NCI-H1105 (cell line): ENCODE data around the gene TMEM245.

ENCODE experiments used
- DNase-seq: peaks from one replicate; lab custom pipeline; 2025; lab: John Stamatoyannopoulos, UW

TMEM245 gene

DNA sequence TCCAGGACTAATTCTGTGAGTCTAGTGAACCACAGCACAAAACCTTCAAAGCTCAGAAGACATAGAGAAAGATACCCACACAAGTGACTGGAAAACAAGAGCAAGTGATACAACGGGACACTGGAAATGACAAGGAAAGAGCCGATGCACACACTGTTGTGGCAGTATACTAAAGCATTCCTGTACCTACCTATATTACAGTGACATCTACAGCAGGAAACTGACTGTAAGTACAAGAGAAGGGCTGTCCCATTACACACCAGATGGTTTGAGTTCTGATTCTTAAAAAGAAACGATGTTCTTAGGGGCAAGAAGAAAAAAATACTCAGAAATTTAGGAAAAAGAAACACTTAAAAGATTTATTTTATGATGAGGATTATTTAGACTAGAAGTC lies 18.5 kb downstream of the TMEM245 start:
- DNase-seq: no peak

DNA sequence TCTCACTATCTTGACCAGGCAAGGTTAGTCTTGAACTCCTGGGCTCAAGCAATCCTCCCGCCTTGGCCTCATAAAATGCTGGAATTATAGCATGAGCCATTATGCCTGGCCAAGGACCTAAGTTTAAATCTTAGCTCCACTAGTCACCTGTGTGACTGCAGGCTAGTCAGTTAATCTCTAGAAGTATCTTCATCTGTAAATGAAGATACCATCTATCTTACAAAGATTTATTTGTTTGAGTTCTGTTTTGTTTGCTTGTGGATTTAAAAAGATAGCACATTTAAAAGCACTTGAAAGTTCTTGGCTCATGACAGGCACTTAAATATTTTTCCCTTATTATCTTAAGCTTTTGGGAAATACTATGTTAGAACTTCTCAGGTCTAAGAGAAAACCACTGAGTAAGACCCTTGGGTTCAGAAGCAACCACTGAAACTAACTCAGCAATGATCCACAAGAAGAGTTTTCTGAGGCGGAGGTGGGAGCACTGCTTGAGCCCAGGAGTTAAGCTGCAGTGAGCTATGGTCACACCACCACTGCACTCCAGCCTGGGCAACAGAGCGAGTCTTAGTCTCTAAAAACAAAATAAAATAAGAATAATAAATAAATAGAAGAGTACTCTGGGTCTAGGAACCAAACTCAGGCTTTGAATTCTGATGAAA lies 19.1 kb downstream of the TMEM245 start:
- no peak for DNase-seq

DNA sequence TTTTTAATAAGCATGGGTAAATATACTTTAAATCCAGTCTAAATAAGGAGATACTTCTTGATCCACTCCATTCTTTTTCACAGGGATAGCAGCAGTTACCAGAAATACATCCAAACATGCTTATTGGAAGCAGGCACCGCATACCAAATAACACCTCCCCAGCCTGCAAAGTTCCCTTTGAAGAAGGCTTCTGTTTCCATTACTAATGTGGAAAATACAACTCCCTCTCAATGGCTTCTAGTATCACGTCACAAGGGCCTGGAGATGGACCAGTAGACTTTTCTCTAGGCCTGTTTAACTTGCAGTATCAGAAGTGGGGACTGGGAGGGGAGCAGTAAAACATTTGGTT lies 20.8 kb downstream of the TMEM245 start:
- no peak for DNase-seq

DNA sequence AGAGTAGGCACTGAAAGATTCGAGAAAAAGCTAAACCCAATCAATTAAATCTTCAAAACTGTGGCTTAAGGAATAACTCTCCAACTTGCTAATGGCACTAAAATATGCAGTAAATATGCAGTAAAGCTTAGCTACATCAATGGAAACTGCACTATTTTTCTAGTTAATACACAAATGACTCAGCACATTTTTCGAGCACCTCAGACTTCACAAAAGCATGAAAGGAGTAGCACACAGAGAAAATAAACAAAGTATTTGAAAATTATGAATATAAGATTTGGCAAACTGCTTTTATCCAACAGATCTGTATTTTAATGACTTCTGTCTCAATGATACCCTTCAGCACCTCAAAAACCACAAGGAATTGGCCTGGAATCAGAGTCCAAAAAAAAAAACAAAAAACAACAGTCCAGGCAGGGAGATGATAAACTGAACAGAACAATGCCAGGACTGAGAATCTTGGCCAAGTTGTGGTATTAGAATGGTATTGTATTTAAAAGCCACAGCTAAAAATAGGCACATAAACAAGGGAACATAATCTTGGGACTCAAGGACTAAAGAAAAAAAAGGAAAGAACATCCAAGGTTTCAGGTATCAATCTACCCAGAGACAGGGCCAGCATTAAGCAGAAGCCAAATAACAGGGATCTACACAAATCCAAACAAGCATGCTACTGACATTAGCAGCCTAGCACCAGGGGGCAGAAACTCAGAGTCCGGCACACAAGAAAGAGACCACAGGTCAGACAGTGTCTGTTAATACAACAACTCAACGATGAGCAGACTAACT lies 21.4 kb downstream of the TMEM245 start:
- no peak for DNase-seq

DNA sequence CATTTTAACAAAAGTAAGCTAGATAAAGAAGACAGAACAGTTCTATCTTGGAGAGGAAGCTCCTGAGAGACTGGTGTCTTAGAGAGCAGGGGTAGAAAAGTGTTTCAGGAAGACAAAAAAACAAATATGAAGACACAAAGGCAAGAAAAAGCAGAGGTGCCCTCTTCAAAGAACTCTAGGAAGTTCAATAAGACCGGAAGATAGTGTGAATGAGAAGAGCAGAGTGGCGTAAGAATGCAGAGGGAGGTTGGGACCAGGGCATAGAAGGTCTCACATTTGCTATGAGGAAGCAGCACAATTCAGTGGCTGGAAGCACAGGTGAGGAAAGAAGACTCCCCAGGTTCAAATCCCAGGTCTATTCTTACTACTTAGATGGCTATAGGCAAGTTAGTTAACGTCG lies 22.6 kb downstream of the TMEM245 start:
- no peak for DNase-seq

DNA sequence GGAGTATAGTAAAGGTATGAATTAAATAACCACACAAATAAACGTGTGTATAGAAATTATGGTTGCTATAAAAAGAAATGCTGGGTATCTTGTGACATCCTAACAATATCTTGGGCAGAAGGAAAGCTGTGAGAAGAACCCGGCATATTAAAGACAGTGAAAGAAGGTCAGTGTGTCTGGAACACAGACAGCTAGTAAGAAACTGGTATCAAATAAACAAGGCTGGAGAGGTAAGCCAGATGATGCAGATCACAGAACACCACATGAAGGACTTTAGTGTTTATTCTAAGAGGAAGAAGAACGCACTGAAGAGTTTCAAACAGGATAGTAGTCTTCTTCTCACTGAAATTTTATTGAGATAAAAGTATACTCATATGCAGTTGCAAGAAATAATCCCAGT lies 24.4 kb downstream of the TMEM245 start:
- no peak for DNase-seq

DNA sequence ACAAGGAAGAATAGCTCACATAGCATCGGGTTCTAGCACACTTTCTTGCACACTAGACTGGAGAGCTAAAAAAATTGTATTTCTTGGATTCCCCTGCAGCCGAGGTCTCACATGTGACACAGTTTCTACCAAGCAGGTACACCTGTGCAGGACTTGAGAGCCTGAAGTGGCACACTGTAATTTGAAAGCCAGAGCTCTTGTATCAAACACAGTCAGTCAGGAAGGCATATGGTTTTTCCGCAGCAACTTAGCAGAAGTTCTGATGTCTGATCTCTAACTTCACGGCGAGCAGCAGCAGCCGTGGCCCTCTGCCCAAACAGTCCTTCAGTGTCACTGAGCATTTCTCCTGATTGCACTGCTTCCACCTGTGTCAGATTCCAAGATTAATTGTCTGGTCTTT lies 25.5 kb downstream of the TMEM245 start:
- no peak for DNase-seq

DNA sequence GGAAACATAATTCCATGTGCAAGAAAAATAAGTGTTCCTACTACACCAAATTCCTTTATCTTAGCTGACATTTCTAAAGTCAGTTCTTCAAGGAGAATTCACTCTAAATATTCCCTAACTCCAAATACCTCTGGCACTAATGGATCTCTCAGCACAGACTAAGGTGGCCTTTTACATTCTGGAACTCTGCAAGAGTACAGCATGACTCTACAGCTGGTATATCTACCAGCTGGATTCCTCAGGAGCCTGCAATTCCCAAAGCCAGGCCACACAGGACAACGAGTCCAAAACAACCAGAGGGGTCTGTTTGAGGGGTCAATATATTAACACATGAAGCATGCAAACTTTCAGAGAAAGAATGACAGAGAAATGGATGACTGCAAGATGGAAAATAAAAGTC lies 27.2 kb downstream of the TMEM245 start:
- DNase-seq: no peak

DNA sequence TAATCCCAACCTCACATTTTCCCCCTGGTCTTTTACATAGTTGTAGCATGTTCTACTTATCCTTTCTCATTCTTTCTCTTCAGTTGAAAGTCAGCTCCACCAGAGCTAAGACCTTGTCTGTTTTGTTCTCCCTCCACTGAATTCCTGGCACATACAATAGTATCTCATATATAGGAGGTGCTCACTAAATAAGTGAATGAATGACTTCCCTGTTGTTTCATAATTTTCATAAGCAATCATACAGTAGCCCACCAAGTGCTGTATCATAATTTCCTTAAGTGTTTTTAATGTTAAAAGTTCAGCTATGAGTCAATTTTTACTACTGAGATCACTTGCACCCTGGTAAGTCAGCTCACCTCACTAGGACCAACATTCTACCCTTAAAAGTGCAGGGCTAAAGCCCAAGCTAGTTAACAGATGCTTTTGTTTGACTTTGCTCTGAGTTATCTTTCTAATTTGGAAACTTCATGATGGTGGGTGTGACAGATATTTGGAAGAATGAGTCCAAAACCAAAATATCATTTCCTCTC lies 27.6 kb downstream of the TMEM245 start:
- no peak for DNase-seq

DNA sequence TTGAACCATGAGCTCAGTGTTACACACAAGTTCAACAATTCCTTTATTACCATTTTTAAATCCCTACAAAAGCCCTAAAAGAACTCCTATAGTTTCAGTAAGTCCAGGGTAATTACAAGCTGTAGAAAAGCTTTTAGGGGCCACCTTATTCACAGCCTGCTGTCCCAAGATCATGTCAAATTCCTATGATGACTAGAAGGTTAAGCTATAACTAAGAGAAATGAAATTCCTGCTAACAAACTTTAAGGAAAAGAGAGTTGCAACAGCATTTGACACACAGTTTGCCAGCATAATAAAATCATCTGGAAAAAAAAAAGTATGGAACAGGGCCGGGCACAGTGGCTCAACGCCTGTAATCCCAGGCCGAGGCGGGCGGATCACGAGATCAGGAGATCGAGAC lies 31.5 kb downstream of the TMEM245 start:
- DNase-seq: no peak

DNA sequence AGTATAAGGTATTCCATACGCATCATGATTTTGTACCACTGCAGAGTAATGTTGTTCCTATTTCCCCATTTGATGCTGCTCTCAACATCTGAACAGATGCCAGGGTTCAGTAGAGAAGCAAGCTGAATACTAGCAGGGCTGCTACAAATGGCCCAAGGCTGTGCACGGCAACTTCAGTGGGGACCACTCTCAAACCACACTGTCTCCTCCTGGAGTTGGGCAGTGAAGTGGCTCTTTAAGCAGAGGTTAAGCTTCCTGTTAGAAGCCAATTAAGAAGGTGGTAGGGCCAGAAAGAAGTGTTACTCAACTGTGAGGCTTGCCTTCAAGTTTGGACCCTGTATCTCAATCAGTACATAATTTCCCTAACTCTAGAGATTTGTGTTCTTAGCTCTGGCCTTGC lies 32.0 kb downstream of the TMEM245 start:
- DNase-seq: no peak

DNA sequence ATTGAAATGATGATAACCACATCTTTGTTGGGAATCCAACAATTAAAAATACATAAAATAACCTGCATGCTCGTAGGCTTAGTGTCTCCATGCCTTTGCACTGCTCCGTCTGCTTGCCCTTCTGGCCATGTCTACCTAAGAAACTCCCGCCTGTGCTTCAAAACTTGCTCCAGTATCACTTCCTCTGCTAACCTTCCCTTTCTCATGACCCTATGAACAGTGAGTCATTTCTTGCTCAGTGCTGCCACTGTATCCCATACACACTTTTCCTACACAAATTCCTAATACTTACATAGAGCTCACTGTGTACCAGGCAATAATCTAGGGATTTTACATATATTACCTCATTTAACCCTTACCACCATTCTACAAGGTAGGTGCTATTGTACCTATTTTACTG lies 33.5 kb downstream of the TMEM245 start:
- DNase-seq: no peak

DNA sequence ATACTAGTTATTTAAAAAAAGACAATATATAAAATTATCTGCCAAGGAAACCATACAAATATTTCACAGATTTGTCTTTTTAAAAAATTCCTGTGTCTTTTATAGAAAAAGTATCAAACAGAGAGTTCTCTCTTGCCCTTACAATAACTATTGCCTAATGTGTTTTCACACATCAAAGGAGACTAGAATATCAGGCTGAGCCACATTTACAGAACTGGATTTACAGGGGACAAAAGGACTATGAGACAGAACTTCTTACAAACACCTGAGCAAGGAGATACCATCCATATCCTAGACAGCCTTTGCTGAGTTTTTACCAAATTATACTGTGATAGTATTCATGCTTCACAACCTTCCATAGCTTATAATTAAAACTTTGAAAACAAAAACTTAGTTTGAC lies 34.2 kb downstream of the TMEM245 start:
- DNase-seq: no peak

DNA sequence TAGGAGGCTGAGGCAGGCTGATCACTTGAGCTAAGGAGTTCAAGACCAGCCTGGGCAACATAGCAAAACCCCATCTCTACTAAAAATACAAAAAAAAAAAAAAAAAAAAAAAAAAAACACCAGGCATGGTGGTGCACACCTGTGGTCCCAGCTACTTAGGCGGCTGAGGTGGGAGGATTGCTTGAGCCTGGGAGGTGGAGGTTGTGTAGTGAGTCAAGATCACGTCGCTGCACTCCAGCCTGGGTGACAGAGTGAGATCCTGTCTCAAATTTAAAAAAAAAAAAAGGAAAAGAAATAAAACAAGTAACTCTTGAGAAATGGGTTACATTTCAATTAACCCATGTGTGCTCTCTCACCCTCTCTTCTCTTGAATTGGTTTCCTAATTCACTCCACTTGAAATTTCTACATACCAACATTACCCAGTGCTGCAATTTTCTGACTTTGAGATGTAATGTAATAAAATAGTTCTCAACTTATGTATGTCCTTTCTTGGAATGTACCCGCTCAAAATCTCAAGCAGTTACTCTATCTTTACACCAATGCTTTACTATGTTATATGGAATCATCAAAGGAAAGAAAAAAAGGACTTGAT lies 35.8 kb downstream of the TMEM245 start:
- no peak for DNase-seq

DNA sequence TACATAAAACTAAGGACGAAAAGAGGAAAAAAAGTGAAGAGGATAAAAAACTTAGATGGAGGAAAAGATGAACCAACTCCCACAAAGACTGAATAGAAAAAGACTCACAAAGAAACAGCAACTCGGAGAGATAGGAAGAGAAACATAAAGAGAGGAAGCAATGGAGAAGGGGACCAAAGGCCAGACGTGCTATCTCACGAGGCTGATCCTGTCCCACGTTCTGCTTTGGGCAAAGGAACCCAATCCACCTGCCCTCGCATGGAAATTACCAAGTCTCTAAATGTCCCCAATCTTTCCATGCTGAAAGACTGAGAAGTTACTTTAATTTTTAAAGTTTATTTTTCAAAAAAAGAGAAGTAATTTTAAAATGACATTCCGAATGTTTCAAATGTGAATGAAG lies 36.6 kb downstream of the TMEM245 start:
- no peak for DNase-seq

DNA sequence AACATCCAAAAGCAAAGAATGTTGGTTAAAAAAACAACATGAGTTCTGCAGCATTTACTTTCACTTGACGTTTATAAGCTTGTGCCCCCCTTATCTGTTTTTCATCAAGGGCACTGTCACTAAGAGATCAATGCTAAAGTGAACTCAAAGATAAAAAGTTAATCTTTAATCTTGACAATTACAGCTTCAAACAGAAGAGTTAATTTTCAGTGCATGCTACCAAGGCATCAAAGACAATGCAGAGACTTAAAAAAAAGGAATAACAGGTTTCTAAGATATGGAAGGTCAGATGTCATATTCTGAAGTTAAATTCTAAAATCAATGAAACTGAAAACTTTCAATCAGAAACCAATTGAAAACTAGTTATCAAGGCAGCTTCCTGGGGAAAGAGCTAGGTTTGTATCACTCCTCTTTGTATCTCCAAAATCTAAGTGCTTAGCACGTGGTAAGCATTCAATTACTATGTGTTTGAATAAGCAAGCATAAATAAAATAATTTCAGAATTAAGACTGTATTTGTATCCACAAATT lies 37.6 kb downstream of the TMEM245 start:
- DNase-seq: no peak

DNA sequence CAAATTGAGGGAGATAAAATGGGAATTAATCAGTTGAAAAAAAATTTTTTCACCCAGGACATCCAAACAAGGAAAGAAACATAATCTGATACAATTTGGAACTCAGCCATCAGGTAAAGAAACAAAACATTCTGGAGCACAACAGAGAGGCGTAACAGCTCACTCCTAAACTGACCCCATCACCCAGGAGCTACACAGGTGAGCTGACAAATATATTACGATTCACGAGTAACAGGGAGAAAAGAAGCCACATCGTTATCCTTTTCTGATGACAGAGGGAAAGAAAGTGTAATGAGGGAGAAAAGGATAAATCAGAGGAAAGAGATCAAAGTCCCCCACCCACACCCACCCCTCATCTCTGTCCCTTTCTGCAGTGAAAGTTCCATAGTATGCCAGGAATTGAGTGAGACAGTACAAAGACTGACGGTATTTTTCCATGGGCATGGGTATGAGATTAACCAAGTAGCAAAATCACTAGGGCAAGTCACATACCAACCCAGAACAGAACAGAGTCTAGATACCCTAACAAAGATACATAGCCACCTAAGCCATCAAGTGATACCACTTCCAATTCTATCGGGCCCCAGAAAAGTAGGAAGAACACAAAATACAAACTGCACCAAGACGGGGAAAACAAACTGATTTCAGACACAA lies 45.4 kb downstream of the TMEM245 start:
- no peak for DNase-seq

DNA sequence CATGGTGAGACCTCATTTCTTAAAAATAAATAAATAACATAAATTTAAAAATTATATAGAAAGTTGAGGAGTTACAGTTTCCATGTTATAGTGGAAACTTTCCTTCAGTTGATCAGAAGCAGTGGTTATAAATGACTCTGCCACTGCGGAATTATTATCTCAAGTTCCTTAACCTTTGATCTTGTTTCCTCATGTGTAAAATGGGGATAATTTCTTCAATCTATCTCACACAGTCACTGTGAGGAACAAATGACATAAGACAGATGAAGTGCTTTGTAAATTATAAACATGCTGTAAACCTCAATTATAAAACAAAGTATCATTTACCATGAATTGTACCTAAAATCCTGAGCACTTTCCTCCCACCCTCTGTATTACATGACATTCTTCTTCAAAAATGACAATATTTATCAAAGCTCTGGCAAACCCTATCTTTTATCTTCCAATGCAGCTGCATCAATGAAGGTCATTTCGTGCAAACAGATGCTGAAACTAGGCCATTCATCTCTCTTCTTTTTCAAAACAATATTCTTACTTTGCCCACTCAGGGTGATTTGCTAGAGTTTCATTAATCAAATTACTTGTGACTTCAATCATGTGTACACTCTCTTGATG lies 46.8 kb downstream of the TMEM245 start:
- DNase-seq: no peak

DNA sequence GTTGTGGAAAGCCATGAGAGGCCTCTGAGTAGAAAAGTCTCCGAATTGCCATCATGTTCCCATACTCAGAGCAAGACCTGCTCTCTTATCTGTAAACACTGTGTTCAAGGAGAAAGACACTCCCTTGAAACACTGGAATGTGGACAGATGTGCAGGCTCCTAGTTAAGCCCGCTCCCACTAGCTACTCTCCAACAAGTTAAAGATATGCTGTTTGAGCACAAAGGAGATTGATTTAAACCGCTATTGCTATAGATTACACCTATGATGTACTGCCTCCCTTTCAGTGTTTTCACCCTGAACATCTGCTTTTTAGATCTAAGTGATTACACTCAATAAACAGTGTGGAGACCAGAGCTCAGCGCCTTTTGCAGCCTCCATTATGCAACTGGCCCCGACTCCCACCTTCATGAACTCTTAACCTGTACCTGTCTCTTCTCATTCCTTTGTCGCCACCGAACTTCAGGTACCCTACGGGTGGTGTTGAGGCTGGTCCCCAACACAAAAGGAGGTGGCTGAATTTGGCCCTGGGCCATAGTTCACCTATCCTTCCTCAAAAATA lies 47.5 kb downstream of the TMEM245 start:
- DNase-seq: no peak

DNA sequence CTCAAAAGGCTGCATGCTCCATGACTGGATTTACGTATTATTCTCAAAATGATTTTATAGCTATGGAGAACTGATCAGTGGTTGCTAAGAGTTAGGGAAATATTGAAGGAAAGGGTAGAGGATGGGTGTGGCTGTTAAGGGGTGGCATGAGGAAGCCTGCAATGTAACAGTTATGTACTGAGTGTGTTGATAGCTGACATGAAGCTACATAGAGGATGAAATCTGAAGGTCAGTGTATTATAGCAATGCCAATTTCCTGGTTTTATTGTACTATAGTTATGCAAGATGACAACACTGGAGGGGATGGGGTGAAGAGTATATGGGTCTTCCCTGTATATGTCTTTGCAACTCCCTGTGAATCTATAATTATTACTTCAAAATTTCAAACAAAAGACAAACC lies 51.0 kb downstream of the TMEM245 start:
- no peak for DNase-seq

DNA sequence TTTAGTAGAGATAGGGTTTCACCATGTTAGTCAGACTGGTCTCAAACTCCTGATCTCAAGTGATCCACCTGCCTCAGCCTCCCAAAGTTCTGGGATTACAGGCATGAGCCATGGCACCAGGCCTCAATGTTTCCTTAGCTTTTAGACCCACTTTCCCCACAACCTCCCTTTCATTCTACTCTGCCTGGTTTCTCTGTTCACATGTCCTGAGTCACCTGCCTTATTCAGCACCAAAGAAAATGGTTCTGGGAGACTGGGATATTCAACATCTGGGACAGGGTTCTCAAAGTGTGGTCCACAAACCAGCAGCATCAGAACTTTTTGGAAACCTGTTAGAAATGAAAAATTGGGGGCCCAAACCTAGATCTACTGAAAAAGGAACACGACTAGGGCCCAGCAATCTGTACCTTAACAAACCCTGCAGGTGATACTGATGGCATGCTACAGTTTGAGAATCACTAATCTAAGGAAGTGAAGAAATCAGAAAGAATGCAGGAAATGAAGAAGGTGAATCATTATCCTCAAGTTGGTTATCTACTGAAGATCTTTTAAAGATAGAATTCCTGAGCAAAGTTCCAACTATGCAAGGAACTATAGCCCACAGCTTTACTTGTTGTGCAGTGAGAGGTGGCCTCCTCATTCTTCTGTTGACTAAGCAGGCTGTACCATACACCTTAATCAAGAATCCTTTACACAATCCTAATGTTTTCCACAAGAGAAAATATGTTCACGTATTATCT lies 54.6 kb downstream of the TMEM245 start:
- no peak for DNase-seq
